ENCODE results near the gene KIF18A. TPM values are rescaled to one million over a fixed set of nuclear protein-coding genes. Genes with fewer than 3 reads are reported as not detected.
A peak's percentile ranks its signal among the peaks of the same experiment; 100 is the strongest.

Gene KIF18A
- total RNA-seq, 1 donor from 2014 or later, result 12.9 TPM

DNA sequence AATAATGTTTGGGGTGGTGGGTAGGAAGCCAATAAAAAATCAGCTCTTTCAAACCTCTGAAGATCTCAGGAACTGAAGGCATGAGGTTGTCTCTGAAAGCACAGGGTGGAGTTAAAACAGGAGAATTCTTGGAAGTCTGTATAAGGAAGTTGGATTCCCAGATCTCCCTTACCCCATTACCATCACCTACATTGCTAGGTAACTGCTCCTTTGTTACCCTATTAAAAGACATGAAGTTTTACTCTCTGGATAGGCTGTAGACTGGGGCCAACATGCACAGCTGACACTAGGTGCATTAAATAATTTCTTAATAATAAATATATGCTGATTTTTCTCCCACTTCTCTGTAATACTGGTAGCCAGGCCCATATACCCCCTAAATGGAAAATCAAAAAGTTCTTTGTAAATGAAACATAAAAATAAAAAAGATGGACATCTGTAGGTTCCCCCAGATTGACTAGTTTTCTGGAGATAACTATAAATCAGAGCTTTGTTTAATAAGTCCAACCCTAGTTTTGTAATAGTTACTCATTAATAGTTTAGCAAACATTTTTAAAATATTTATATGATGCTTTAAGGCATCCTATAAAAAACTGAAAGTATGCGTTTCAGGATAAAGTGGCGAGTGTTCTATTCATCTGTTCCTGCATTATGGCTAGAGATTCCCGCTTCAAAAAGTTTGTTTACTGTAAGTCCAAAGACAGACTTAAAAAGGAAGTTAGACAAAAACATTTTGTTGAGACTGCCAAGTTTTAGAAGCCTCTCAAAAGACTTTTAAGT is 63.8 kb downstream of the KIF18A start:
- DNase-seq, result no peak

DNA sequence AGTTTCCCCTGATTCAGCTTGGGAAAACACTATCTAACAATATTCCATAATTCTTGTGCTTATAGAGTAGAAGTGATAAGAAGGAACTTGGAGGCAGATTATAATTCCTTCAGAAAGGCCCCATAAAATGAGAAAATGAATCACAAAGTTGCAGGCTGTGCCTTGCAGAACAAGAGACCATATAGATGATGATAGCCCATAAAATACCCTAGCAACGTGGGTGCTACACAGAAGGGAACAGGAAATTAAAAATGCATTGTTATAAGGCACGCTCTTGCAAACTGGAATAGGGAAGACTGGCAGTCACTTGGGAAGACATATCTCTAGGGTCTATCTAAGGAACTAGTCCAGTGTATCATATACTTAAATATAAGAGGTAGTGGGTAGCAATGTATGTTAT is 67.6 kb downstream of the KIF18A start:
- no peak for DNase-seq

DNA sequence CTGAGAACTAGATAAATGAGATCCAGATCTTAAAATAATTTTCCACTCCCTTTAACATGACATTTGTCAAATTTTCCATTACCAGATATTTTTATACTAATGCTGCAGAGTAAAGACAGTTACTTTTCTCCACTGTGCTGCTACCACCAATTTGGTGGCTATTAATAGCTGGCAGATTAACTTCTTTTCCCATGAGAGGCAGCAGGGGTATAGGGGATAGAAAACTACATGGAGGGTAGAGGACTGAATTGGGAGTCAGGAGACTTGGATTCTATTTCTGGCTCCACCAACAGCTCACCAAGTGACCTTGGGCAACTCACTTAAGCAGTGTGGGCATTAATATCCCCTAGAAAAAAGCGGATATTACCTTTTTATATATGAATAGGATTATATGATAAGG is 69.2 kb downstream of the KIF18A start:
- DNase-seq, result peak; percentile 2

DNA sequence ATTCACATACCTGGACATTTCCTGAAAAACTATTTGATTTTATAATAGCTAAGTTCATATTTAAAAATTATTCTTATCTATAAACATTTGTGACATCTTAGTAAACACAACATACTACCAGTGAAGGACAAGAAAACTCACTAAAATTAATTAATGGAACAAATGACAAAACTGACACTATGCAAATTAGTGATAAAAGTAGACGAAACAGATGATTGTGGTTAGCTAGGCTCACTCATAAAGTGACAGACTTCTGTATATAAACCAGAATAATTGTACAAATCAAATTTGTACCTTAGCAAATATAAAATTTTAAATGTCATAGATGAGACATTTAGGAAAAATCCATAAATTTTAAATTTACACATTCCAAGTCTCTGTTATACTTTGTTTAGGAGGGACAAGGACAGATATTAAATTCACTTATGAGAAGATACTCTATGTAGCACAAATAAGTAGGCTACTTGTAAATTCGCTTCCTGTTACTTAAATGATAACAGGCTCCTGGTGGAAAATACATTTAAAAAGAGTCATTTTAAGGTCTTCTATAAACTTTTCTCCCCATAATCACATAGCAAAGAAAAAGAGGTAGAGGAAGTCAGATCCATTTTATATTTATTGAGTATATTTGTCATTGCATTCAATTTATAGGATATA is 81.2 kb downstream of the KIF18A start:
- no peak for DNase-seq

GRCh38 chr11:28017816-28018215 is 90.1 kb downstream of the KIF18A start:
- no peak for DNase-seq

- DNase-seq, result no peak
These were observed 96.1 kb downstream of the KIF18A start for GRCh38 chr11:28011813-28012212.

DNA sequence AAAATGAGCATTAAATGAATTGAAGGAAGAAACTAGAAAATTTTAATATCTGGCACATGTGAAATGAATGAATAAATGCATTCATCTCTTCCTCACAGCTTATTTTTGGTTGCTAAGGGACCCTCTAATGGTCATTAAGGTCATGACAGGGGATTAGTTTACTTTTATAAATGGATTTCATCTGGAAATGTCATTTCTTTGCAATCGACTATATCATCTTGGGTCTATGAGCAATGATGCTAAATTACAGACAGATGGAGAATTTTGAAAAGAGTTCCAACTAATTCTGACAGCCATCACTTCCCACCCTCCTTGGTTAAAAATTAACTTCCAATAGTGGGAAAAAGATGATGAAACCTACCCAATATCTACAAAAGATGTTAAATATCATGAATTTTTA is 98.0 kb downstream of the KIF18A start:
- DNase-seq, result no peak

DNA sequence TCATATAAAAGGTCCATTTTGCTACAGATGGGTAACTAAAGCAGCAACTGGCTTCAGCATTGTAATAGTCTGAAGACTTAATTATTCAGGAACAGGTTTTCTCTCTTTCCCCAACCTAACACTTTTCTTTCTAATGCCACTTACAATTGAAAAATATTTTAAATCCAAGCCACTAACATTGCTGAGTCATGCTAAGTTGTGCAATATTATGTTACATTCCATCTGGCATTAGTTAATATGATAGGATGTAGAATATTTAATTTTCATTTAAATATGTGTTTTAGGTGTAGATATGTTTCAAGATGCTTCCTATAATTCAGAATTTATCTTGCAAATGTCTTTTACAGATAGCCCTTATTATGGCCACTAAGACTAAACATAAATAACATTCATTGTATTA is 98.6 kb downstream of the KIF18A start:
- DNase-seq, result no peak

DNA sequence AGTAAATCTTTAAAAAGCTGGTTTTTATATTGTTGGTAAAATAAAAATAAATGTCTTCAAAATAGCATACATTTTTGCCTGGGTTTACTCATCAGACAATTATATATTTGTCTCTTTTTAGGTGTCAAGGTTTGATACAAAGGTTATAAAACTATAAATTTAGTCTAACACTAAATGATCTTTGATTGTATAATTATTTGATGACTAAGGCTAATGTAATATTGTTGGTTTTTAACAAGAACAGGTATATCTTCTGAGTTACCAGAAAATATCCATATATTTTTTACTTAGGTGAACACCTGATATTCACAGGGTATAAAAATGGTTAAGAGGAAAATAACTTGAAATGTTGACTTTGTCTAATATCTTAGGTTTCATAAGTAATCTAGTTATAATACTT is 104.3 kb downstream of the KIF18A start:
- DNase-seq, result no peak

- DNase-seq, result no peak
These were observed 109.4 kb downstream of the KIF18A start for GRCh38 chr11:27998552-27998951.

DNA sequence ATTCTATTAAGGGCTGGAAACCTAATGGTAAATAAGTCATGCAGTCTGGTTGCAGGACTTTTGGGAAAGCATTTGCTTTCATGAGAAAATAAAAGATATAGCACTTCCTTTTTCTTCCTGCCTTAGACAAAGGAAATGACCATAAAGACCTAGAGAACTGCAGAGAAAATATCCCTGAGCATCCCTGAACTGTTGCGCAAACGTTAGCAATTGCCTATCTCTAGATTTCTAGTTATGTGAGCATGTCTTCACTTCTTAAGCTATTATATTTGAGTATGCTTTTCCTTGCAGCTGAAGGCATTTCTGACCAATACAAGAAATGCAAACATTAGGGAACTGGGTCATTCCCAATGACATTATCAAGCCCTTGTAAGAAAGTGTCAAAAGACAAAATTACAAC is 110.6 kb downstream of the KIF18A start:
- no peak for DNase-seq

- no peak for DNase-seq
These were observed 111.9 kb downstream of the KIF18A start for GRCh38 chr11:27996066-27996465.

DNA sequence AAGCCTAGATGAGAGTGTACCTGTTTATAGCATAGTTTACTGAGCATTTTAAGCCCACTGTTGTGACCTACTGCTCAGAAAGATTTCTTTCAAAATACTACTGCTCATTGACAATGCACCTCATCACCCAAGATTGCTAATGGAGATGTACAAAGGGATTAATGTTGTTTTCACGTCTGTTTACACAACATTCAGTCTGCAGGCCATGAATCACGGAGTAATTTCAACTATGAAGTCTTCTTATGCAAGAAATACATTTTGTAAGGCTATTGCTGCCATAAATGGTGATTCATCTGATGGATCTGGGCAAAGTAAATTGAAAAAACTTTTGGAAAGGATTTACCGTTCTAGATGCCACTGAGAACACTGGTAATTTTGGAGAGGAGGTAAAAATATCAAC is 112.9 kb downstream of the KIF18A start:
- DNase-seq, result no peak

DNA sequence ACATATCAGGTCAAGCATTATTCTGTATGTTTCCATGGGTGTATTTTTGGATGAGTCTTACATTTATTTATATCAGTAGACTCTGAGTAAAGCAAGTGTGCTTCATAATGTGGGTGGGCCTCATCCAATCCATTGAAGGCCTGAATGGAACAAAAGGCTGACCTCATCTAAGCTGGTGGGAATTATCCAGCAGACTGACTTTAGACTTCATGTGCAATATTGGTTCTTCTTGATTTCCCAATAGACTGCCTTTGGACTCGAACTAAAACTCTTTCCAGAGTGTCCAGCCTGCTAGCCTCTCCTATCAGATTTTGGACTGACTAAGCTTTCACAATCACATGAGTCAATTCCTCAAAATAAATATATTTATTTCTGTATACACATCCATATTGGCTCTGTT is 116.2 kb downstream of the KIF18A start:
- no peak for DNase-seq

- DNase-seq, result no peak
These were observed 130.4 kb downstream of the KIF18A start for GRCh38 chr11:27977527-27977926.

DNA sequence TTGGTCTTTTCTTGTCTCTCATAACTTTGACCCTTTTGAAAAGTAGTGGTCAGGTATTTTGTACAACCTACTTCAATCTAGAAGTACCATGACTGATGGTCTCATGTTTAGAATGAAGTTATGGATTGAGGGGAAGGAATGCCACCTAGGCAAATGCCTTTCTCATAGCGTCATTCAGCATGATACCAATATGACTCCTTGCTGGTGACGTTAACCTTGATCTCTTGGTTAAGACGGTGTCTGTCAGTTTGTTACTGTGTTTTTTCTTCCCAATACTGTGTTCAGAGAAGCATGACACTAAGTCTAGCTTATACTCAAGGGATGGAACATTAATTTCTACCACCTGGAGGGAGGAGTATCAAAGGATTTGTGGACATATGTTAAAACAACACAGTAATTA is 130.9 kb downstream of the KIF18A start:
- DNase-seq, result no peak

DNA sequence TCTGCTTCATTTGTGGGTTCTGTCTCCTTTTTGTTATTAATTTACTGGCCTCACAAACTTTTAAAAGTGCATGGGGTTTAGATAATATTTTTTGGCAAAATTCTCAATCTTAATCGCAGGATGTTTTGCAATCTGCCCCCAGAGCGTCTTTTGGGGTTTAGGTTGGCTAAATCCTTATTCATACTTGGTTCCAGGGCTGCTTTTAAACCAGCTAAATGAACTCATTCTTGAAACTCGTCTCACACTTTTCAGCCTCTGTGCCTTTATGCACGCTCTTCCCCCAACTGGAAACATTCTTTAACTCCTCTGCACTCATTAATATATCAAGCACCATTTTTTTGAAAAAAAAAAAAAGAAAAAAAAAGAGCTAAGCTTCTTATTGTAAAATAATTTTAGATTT is 131.7 kb downstream of the KIF18A start:
- DNase-seq, result no peak

DNA sequence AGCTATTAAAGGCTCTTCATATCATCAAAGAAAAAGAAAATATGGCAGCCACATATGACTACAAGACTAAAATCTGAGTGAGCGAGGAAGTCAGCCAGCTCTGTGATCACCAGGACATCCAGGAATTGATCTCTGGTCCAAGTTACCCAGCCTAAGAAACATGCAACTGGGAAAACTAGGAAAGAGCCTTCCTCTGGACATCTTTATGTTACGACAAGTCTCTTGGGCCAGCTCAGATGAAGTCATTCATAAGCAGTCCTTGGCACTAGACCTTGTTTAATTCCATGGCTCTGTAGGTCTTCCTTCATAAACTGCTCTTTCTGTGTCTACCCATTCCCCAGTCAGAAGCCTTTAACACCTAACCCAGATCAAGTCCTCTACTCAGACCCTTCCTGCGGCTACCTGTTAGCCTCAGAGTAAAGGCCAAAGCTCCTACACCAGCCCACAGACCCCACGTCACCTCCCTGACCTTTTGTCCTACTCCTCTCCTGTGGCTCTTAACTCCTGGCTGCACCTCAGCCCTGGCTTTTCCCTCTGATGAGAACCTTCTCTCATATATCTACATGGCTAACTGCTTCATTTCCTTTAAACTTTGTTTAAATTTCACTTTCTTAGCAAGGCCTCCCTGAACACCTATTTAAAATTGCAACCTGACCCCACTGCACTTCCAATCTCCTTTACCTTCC is 134.0 kb downstream of the KIF18A start:
- DNase-seq, result no peak

DNA sequence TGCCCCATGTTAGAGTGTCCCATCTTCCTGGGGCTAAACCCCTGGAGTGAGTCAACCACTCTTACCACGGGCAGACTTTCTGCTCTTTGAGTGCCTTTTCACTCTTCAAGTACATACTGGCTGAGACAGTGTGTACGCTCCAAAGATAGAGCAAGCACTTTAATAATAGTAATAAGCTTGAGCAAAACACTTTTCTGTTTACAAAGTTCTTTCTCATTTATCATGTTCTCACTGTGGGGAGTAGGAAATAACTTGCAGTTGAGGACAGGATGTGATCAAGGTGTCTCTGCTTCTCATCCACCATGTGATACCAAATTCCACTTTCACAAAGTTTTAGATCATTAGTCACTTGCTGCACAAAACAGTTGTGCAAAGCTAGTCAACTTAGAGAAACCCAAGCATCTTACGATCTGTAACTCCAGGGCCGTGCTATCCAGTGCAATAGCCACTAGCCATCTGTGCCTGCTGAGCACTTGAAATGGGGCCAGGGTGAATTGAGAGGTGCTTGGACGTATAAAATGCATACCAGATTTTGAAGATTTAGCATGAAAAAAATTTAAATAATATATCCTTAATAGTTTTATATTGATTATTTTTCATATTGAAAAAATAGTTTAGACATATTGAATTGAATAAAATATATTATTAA is 135.3 kb downstream of the KIF18A start:
- no peak for DNase-seq

DNA sequence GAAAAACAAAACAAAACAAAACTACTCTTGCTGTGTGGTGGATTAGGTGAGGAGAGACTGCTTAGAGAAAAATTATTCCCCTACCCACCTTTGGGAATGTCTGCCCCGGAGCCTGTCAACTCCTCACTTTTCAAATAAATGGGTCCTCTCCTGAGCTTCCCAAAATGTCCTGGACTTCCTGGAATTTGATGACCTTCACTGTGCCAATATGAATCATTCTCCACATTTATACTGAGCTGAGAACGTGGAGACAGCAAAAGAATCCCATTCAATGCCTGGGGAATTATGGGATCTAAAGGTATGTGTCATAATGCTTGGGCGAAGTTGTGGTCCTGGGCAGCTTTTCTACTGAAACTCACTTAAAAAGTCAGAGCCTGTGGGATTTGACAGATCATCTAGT is 136.8 kb downstream of the KIF18A start:
- no peak for DNase-seq

Measured in tongue (tissue), 2 donors.